GM12878 (cell line): ENCODE data around the gene MRPL46. TPM values are rescaled to one million over a fixed set of nuclear protein-coding genes. Genes with fewer than 3 reads are reported as not detected.
"Not testable (repeated sequence)": the region's sequence is repeated elsewhere in the genome, so short reads cannot be mapped to it uniquely, and the experiment has no call there.

Source experiments
- ATAC-seq: fragments of 200-7000 bp; cut with Tn5 transposase; 3 replicates; pipeline ENCODE4 v1.9.1; 2020; ENCODE audit warnings: mild to moderate bottlenecking, moderate library complexity
- BruUV-seq: library from RNA; stranded (reverse); fragments of 400-500 nt; replicated peaks from 2 replicates; lab custom pipeline; 2021; lab: Mats Ljungman, UMichigan
- CTCF ChIA-PET: fragments of 300-600 bp; sonication (Branson Sonifier 250); formaldehyde crosslinking; extraction: SDS; loops from one replicate; lab custom pipeline; 2021; ENCODE audit warnings: inconsistent platforms; lab: Yijun Ruan, JAX
- POLR2A ChIA-PET: fragments of 350-600 bp; formaldehyde crosslinking; extraction: SDS; loops from one replicate; lab custom pipeline; 2021; ENCODE audit warnings: inconsistent platforms; lab: Charles Lee
- RAD21 ChIA-PET: fragments of 300-600 bp; sonication (Branson Sonifier 250); formaldehyde crosslinking; loops from one replicate; lab custom pipeline; 2023; ENCODE audit warnings: antibody characterized with exemption; ENCODE audit not compliant: unreplicated experiment; lab: Charles Lee
- SMC1A ChIA-PET: fragments of 300-600 bp; sonication (Branson Sonifier 250); formaldehyde crosslinking; loops from one replicate; lab custom pipeline; 2023; ENCODE audit not compliant: unreplicated experiment, uncharacterized antibody; lab: Charles Lee
- DNase-seq: peaks from one replicate; pipeline ENCODE4 v3.0.0-alpha.2; 2011; ENCODE audit warnings: low read depth, low spot score
- FAIRE-seq: peaks from 3 replicates; lab custom pipeline; 2011; peaks lifted over from hg19 to GRCh38; lab: Jason Lieb, UNC
- H2AFZ ChIP-seq: 2 replicates; pipeline ENCODE4 v1.6.0; 2011; ENCODE audit warnings: low read depth, low read length, control low read depth; ENCODE audit not compliant: control insufficient read depth
- H3K27ac ChIP-seq: 2 replicates; pipeline ENCODE4 v1.5.1; 2011; ENCODE audit warnings: control low read depth; ENCODE audit not compliant: control insufficient read depth, insufficient read depth
- H3K27me3 ChIP-seq, 2 experiments: replicated peaks in 1 of 2; 2 replicates each; pipeline versions ENCODE4 v1.6.0 to v1.6.1; 2011; ENCODE audit warnings: low read length in 1 of 2; ENCODE audit not compliant: control insufficient read depth in 2 of 2, insufficient read depth in 2 of 2
- H3K36me3 ChIP-seq, 2 experiments: 2 replicates each; pipeline ENCODE4 v1.5.1; 2011; ENCODE audit warnings: low read length in 1 of 2; ENCODE audit not compliant: control insufficient read depth in 2 of 2, insufficient read depth in 2 of 2
- H3K4me1 ChIP-seq: 2 replicates; pipeline ENCODE4 v1.6.1; 2011; ENCODE audit warnings: mild to moderate bottlenecking, low read length, moderate library complexity, mixed read lengths; ENCODE audit not compliant: control insufficient read depth, insufficient read depth
- H3K4me2 ChIP-seq: 2 replicates; pipeline ENCODE4 v1.6.0; 2011; ENCODE audit warnings: control low read depth; ENCODE audit not compliant: control insufficient read depth, insufficient read depth
- H3K4me3 ChIP-seq: fragments of 200-600 bp; sonication (generic); 2 replicates; pipeline ENCODE4 v1.5.1; 2016
- H3K79me2 ChIP-seq: 2 replicates; pipeline ENCODE4 v1.6.0; 2011; ENCODE audit warnings: low read length; ENCODE audit not compliant: control insufficient read depth, insufficient read depth
- H3K9ac ChIP-seq: 2 replicates; pipeline ENCODE4 v1.8.0; 2011; ENCODE audit warnings: low read length, control low read depth, mixed read lengths; ENCODE audit not compliant: control insufficient read depth, insufficient read depth
- H3K9me3 ChIP-seq: replicated peaks from 3 replicates; pipeline ENCODE4 v1.5.1; 2011; ENCODE audit warnings: mild to moderate bottlenecking, low read length; ENCODE audit not compliant: control insufficient read depth, insufficient read depth
- H4K20me1 ChIP-seq: 2 replicates; pipeline ENCODE4 v1.6.0; 2011; ENCODE audit not compliant: control insufficient read depth, insufficient read depth
- EED ChIP-seq: sonication (generic); IDR thresholded peaks from 2 replicates; pipeline ENCODE4 v1.6.1; 2016; ENCODE audit warnings: antibody characterized with exemption, low read depth
- ZNF622 ChIP-seq: fragments of 450-650 bp; IDR thresholded peaks from 2 replicates; pipeline ENCODE4 v1.6.1; 2017; ENCODE audit warnings: mild to moderate bottlenecking, inconsistent platforms
- WGBS: methylation state at CpG from one replicate; pipeline ENCODE4 v1.1.6; 2016; ENCODE audit warnings: low lambda C conversion rate; ENCODE audit not compliant: insufficient replicate concordance, insufficient coverage; ENCODE audit errors: missing lambda C conversion rate; 5-methylcytosine and 5-hydroxymethylcytosine counted together
- in situ Hi-C: fragments of 300-500 bp; cut with MboI; formaldehyde crosslinking; loops from 9 replicates; pipeline ENCODE4 v1.14.3; 2018; ENCODE audit warnings: mixed read lengths
- intact Hi-C: fragments of 100-400 bp; cut with micrococcal nuclease; formaldehyde crosslinking; loops from one replicate; pipeline ENCODE4 v1.14.2; 2022; ENCODE audit not compliant: unreplicated experiment
- polyA plus RNA-seq, 11 experiments: library from polyadenylated mRNA; depleted of rRNA in 4 of 11; unstranded in 6 of 11; stranded (reverse) in 5 of 11; fragments of >200 nt; fragmentation: Nextera tagmentation in 4 of 11; fragmentation: Illumina TruSeq in 1 of 11; extraction: Ambion mirVana in 4 of 11; extraction: Trizol in 1 of 11; gene quantifications; 1 replicate in 1 of 11; 2 replicates in 10 of 11; pipeline versions ENCODE4 v1.2.1 to v1.2.3, GENCODE V29; 2011 to 2016; ENCODE audit warnings: inconsistent platforms in 2 of 11, missing spikeins in 2 of 11, low read depth in 1 of 11
- total RNA-seq, 4 experiments: library from RNA; depleted of rRNA in 3 of 4; stranded (reverse); fragments of >200 nt in 3 of 4; fragmentation: Illumina TruSeq in 1 of 4; extraction: Trizol in 1 of 4; gene quantifications; 2 replicates each; pipeline versions ENCODE4 v1.2.1 to v1.2.3, GENCODE V29; 2013 to 2021
- TF ChIP-seq, protein P1 (sequence below): fragments of 450-650 bp; formaldehyde crosslinking; IDR thresholded peaks from 2 replicates; pipeline ENCODE4 v1.5.0; 2022; ENCODE audit warnings: mild to moderate bottlenecking, missing genetic modification characterization

The MRPL46 gene
- total and polyA plus RNA-seq, 10 of the 15 experiments (the other 5 are each of a cell fraction or from before 2014, with no cell fraction given): 37.4 to 96.7 (median 52.9) TPM

- TF ChIP-seq, protein P1, sequence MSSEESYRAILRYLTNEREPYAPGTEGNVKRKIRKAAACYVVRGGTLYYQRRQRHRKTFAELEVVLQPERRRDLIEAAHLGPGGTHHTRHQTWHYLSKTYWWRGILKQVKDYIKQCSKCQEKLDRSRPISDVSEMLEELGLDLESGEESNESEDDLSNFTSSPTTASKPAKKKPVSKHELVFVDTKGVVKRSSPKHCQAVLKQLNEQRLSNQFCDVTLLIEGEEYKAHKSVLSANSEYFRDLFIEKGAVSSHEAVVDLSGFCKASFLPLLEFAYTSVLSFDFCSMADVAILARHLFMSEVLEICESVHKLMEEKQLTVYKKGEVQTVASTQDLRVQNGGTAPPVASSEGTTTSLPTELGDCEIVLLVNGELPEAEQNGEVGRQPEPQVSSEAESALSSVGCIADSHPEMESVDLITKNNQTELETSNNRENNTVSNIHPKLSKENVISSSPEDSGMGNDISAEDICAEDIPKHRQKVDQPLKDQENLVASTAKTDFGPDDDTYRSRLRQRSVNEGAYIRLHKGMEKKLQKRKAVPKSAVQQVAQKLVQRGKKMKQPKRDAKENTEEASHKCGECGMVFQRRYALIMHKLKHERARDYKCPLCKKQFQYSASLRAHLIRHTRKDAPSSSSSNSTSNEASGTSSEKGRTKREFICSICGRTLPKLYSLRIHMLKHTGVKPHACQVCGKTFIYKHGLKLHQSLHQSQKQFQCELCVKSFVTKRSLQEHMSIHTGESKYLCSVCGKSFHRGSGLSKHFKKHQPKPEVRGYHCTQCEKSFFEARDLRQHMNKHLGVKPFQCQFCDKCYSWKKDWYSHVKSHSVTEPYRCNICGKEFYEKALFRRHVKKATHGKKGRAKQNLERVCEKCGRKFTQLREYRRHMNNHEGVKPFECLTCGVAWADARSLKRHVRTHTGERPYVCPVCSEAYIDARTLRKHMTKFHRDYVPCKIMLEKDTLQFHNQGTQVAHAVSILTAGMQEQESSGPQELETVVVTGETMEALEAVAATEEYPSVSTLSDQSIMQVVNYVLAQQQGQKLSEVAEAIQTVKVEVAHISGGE: no peak
- TF ChIP-seq EED: no peak
- no peak for TF ChIP-seq ZNF622
- TF ChIP-seq, all 136 proteins: peak for 0
Measured at GRCh38 chr15:88438181-88438580, 29.0 kb downstream of the MRPL46 start (continued).

DNA sequence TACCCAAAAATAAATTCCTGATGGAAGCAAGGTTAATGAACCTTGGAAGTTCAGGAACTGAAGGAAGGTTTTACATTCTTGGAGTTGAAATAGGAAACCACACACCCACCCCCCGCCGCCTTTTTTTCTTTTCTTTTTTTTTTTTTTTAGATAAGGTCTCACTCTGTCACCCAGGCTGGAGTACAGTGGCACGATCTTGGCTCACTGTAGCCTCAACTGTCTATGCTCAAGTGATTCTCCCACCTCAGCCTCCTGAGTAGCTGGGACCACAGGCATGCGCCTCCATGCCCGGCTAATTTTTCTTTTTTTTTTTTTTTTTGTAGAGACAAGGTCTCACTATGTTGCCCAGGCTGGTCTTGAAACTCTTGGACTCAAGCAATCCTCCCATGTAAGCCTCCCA is 33.1 kb downstream of the MRPL46 start:
- ATAC-seq, H3K79me2 ChIP-seq, H3K27me3 ChIP-seq, H4K20me1 ChIP-seq, RAD21 ChIA-PET, H3K4me1 ChIP-seq, H3K4me3 ChIP-seq, H2AFZ ChIP-seq, DNase-seq, intact Hi-C loops, H3K9ac ChIP-seq, FAIRE-seq, CTCF ChIA-PET, BruUV-seq, H3K4me2 ChIP-seq, H3K27ac ChIP-seq, in situ Hi-C loops, H3K9me3 ChIP-seq, H3K36me3 ChIP-seq: not testable (repeated sequence)
- WGBS: no CpG with 5 or more reads among the region's 5 CpGs
- SMC1A ChIA-PET: interaction anchor here (1.5 kb wide), 1 partner anchor 10 kb away, joined by 3 read pairs; no protein-coding TSS in a partner anchor
- POLR2A ChIA-PET: interaction anchor here (0.6 kb wide), 1 partner anchor 13 kb away, joined by 3 read pairs; no protein-coding TSS in a partner anchor
